ENCODE data around the gene SALL1. TPM values are rescaled to one million over a fixed set of nuclear protein-coding genes. Genes with fewer than 3 reads are reported as not detected.

The SALL1 gene
- polyA plus RNA-seq, 1 donor = 4.5 TPM

GRCh38 chr16:51112323-51112722, 38.7 kb downstream of the SALL1 start:
- Histone ChIP-seq H3K27ac (ENCODE audit: low read length) (peak overlapping the region; percentile 75), H3K4me3 (ENCODE audit: low read length) (no peak overlapping the region), H3K9me3 (ENCODE audit: control insufficient read depth, low read depth, low read length) (no peaks in the 10 kb centered on the region), H3K4me1 (ENCODE audit: control insufficient read depth, insufficient read depth, low read length) (peaks cover 34% of the 10 kb centered on the region), H3K36me3 (ENCODE audit: control insufficient read depth, insufficient read depth, low read length) (no peaks in the 10 kb centered on the region), H3K27me3 (ENCODE audit: control insufficient read depth, insufficient read depth, low read length) (peaks cover 27% of the 10 kb centered on the region)
- peak in 1 of 2 donors; percentile 82 for DNase-seq
- 40% methylated on average over 1 of the region's 3 CpGs for WGBS (ENCODE audit: insufficient coverage, low lambda C conversion rate)

DNA sequence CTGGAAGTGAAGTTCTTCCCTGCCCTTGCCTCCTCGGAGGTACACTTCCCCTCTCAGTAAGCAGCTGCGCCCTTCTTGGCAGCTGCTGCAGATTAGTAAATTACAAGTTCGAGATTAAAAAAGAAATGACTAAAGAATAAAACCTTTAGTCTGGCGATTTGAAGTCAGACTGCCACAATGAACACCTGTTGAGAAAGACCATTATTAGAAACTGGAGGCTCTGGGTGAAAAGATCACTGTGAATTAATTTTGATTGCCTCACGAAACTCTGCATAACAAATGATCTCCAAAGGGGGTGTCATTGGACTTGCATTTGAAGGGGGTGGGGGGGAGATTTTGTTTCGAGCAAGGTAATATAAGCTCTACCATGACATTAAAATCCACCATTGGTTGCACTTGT, 39.3 kb downstream of the SALL1 start:
- Histone ChIP-seq H3K9me3 (ENCODE audit: control insufficient read depth, low read depth, low read length) (no peaks in the 10 kb centered on the region), H3K4me1 (ENCODE audit: control insufficient read depth, insufficient read depth, low read length) (peaks cover 34% of the 10 kb centered on the region), H3K36me3 (ENCODE audit: control insufficient read depth, insufficient read depth, low read length) (no peaks in the 10 kb centered on the region), H3K27me3 (ENCODE audit: control insufficient read depth, insufficient read depth, low read length) (peaks cover 27% of the 10 kb centered on the region), H3K27ac (ENCODE audit: low read length) (peak overlapping the region; percentile 75), H3K4me3 (ENCODE audit: low read length) (no peak overlapping the region)
- DNase-seq = no peak
- 44% methylated on average over 2 of the region's 6 CpGs for WGBS (ENCODE audit: insufficient coverage, low lambda C conversion rate)

DNA sequence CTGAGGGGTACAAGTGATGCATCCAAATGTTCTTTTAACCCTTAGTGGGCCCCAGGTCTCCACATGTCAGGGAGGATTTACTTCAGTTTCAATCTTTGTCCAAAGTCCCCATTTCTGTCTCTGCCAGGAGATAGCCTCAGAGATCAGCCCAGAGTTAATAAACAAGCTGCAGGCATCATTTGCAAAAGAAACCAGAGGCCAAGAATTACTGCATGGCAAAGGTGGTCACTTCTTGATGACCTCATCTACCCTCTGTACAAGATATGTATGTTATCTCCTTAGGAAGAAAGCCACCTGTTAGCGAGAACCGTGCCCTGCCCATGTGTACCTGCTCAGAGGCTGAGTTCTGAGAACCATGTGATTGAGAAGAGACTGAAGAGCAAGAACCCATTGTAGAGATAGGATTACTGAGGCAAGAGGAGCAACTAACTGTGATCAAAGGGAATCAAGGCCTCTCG, 40.3 kb downstream of the SALL1 start:
- Histone ChIP-seq H3K27me3 (ENCODE audit: control insufficient read depth, insufficient read depth, low read length) (peaks cover 27% of the 10 kb centered on the region), H3K4me3 (ENCODE audit: low read length) (no peak overlapping the region), H3K9me3 (ENCODE audit: control insufficient read depth, low read depth, low read length) (no peaks in the 10 kb centered on the region), H3K27ac (ENCODE audit: low read length) (peak overlapping the region; percentile 75), H3K4me1 (ENCODE audit: control insufficient read depth, insufficient read depth, low read length) (peaks cover 34% of the 10 kb centered on the region), H3K36me3 (ENCODE audit: control insufficient read depth, insufficient read depth, low read length) (no peaks in the 10 kb centered on the region)
- peak; percentile 80 to 89 for DNase-seq
- no CpG with 5 or more reads among the region's 3 CpGs for whole genome bisulfite sequencing (ENCODE audit: insufficient coverage, low lambda C conversion rate)

DNA sequence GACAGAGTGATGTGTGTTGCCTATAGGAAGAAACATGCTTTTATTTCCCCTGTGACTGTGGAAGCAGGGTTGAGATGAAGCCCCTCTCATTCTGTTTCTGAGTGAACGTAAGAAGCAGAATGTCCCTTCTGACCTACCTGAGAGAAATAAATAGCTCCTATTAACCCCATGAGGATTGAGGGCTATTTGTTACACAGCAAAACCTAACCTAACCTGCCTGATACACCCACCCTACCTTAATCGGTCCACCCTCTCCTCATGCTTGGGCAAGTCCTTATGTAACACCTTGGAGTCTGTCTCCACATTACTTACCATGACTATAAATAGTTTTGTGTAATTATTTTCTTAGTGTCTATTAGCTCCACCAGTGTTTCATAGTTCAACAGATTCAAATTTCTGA, 41.9 kb downstream of the SALL1 start:
- no peak for DNase-seq
- Histone ChIP-seq H3K36me3 (ENCODE audit: control insufficient read depth, insufficient read depth, low read length) (no peaks in the 10 kb centered on the region), H3K4me3 (ENCODE audit: low read length) (no peak overlapping the region), H3K4me1 (ENCODE audit: control insufficient read depth, insufficient read depth, low read length) (peaks cover 34% of the 10 kb centered on the region), H3K27me3 (ENCODE audit: control insufficient read depth, insufficient read depth, low read length) (peaks cover 14% of the 10 kb centered on the region), H3K27ac (ENCODE audit: low read length) (no peak overlapping the region), H3K9me3 (ENCODE audit: control insufficient read depth, low read depth, low read length) (no peaks in the 10 kb centered on the region)
- no CpG with 5 or more reads among the region's 2 CpGs for WGBS (ENCODE audit: insufficient coverage, low lambda C conversion rate)

GRCh38 chr16:51107742-51108141, 43.3 kb downstream of the SALL1 start:
- Histone ChIP-seq H3K4me1 (ENCODE audit: control insufficient read depth, insufficient read depth, low read length) (peaks cover 27% of the 10 kb centered on the region), H3K27ac (ENCODE audit: low read length) (no peak overlapping the region), H3K27me3 (ENCODE audit: control insufficient read depth, insufficient read depth, low read length) (peaks cover 4% of the 10 kb centered on the region), H3K9me3 (ENCODE audit: control insufficient read depth, low read depth, low read length) (no peaks in the 10 kb centered on the region), H3K36me3 (ENCODE audit: control insufficient read depth, insufficient read depth, low read length) (no peaks in the 10 kb centered on the region), H3K4me3 (ENCODE audit: low read length) (no peak overlapping the region)
- no peak for DNase-seq
- no CpG with 5 or more reads among the region's 2 CpGs for WGBS (ENCODE audit: insufficient coverage, low lambda C conversion rate)

- H3K4me3 ChIP-seq (ENCODE audit: low read length) = no peak overlapping the region
- H3K27ac ChIP-seq (ENCODE audit: low read length) = no peak overlapping the region
- no peak for DNase-seq
- no peaks in the 10 kb centered on the region for H3K36me3 ChIP-seq (ENCODE audit: control insufficient read depth, insufficient read depth, low read length)
- no peaks in the 10 kb centered on the region for H3K9me3 ChIP-seq (ENCODE audit: control insufficient read depth, low read depth, low read length)
- H3K4me1 ChIP-seq (ENCODE audit: control insufficient read depth, insufficient read depth, low read length) = peaks cover 16% of the 10 kb centered on the region
- no peaks in the 10 kb centered on the region for H3K27me3 ChIP-seq (ENCODE audit: control insufficient read depth, insufficient read depth, low read length)
- 80% methylated on average over 1 of the region's 2 CpGs for WGBS (ENCODE audit: insufficient coverage, low lambda C conversion rate)
Measured at GRCh38 chr16:51106535-51106934, 44.5 kb downstream of the SALL1 start.

DNA sequence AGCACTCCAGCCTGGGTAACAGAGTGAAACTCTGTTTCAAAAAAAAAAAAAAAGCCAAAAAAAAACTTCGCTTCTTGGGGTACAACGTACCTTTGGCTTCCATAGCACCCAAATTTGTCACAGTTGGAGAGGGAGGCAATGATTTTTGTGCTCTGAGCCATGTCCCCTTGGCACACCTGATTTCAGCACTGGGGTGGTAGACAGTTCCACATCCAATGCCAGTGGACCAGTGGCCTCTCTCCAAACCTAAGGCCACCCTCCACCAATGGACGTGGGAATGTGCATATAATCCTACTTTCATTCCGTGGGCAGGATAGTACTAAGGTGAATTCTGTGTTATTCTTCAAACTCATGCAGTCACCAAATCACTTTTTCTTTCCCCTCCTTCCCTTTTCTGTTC, 47.5 kb downstream of the SALL1 start:
- DNase-seq = no peak
- H3K9me3 ChIP-seq (ENCODE audit: control insufficient read depth, low read depth, low read length) = no peaks in the 10 kb centered on the region
- H3K4me1 ChIP-seq (ENCODE audit: control insufficient read depth, insufficient read depth, low read length) = no peaks in the 10 kb centered on the region
- H3K4me3 ChIP-seq (ENCODE audit: low read length) = no peak overlapping the region
- H3K27me3 ChIP-seq (ENCODE audit: control insufficient read depth, insufficient read depth, low read length) = no peaks in the 10 kb centered on the region
- H3K36me3 ChIP-seq (ENCODE audit: control insufficient read depth, insufficient read depth, low read length) = no peaks in the 10 kb centered on the region
- H3K27ac ChIP-seq (ENCODE audit: low read length) = no peak overlapping the region
- WGBS (ENCODE audit: insufficient coverage, low lambda C conversion rate) = no CpG with 5 or more reads among the region's 4 CpGs

DNA sequence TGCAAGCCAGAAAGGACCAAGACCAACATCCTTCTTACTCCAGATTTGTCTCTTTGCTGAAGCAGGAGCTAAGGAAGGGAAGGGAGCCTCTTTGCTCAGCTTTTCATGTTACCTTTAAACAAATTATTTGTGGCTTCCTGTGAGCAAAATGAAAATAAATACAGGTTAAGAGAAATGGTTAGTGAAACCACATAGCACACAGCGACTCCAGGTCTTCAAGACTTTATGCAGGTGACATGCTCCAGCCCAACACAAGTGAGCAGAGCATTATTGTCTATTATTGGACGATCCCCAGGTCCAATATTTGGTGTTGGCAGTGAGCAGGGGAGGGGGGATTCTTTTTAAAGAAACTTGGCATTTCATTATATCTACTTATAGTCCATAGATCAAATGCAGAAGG, 53.3 kb downstream of the SALL1 start:
- no peak overlapping the region for H3K4me3 ChIP-seq (ENCODE audit: low read length)
- no CpG with 5 or more reads among the region's 2 CpGs for WGBS (ENCODE audit: insufficient coverage, low lambda C conversion rate)
- H3K9me3 ChIP-seq (ENCODE audit: control insufficient read depth, low read depth, low read length) = no peaks in the 10 kb centered on the region
- peaks cover 20% of the 10 kb centered on the region for H3K4me1 ChIP-seq (ENCODE audit: control insufficient read depth, insufficient read depth, low read length)
- no peaks in the 10 kb centered on the region for H3K36me3 ChIP-seq (ENCODE audit: control insufficient read depth, insufficient read depth, low read length)
- no peaks in the 10 kb centered on the region for H3K27me3 ChIP-seq (ENCODE audit: control insufficient read depth, insufficient read depth, low read length)
- DNase-seq = no peak
- no peak overlapping the region for H3K27ac ChIP-seq (ENCODE audit: low read length)

- Histone ChIP-seq H3K27me3 (ENCODE audit: control insufficient read depth, insufficient read depth, low read length) (no peaks in the 10 kb centered on the region), H3K27ac (ENCODE audit: low read length) (no peak overlapping the region), H3K9me3 (ENCODE audit: control insufficient read depth, low read depth, low read length) (no peaks in the 10 kb centered on the region), H3K4me3 (ENCODE audit: low read length) (no peak overlapping the region), H3K36me3 (ENCODE audit: control insufficient read depth, insufficient read depth, low read length) (no peaks in the 10 kb centered on the region), H3K4me1 (ENCODE audit: control insufficient read depth, insufficient read depth, low read length) (peaks cover 20% of the 10 kb centered on the region)
- WGBS (ENCODE audit: insufficient coverage, low lambda C conversion rate) = no CpG with 5 or more reads among the region's 16 CpGs
- DNase-seq = peak in 1 of 2 donors; percentile 32
Measured at GRCh38 chr16:51095890-51096626, 55.0 kb downstream of the SALL1 start.

DNA sequence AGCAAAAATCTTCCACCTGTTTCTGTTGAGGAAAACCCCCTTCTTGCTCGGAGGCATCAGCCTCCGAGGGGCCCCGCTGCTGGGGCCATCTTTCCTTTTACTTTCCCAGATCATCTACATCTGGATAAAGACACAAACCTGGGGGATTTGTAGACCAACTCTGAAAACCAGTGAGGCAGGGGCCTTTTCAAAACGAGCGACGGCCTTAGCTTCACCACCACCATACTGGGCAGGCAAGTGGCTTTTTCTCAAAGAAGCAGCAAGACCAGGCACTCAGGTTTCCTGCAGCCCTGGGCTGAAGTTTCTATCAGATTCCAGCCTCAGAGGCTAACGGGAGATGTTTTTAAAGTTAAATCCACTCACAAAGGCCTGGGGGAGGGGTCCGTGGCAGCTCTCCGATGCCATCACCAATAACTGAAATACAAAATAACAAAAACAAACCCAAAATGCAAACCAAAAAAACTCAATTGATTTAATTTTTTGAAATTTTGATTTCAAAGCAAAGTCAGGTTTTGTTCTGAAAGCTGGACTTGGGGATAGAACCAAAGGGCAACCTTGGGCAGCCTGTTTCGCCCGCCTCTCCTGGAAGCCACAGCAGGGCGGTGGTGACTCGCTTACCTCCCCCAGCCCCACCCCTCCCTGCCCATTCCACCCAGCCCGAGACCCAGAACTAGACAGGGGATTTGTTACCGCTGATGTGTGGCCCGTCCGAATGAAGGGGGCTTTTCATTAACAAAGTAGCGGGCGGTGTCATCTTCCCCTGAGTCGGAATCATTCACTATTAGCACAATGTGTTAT, 55.8 kb downstream of the SALL1 start:
- Histone ChIP-seq H3K4me3 (ENCODE audit: low read length) (no peak overlapping the region), H3K4me1 (ENCODE audit: control insufficient read depth, insufficient read depth, low read length) (peaks cover 20% of the 10 kb centered on the region)
- DNase-seq = peak in 1 of 2 donors; percentile 43

More for the DNA sequence above, 55.8 kb downstream of the SALL1 start:
- Histone ChIP-seq H3K27me3 (ENCODE audit: control insufficient read depth, insufficient read depth, low read length) (no peaks in the 10 kb centered on the region), H3K9me3 (ENCODE audit: control insufficient read depth, low read depth, low read length) (no peaks in the 10 kb centered on the region), H3K36me3 (ENCODE audit: control insufficient read depth, insufficient read depth, low read length) (no peaks in the 10 kb centered on the region), H3K27ac (ENCODE audit: low read length) (no peak overlapping the region)
- WGBS (ENCODE audit: insufficient coverage, low lambda C conversion rate) = 50% methylated on average over 2 of the region's 20 CpGs
